HUES64 (cell line): ENCODE measurements around the gene PTCRA.

Source experiments
- H3K27ac ChIP-seq: 2 replicates; pipeline ENCODE4 v1.7.0; 2013; ENCODE audit warnings: low read depth, low read length, inconsistent platforms
- H3K27me3 ChIP-seq: 2 replicates; pipeline ENCODE4 v1.6.1; 2013; ENCODE audit warnings: mild to moderate bottlenecking, low read length; ENCODE audit not compliant: insufficient read depth
- H3K36me3 ChIP-seq: 2 replicates; pipeline ENCODE4 v1.6.1; 2013; ENCODE audit warnings: mild to moderate bottlenecking, low read length; ENCODE audit not compliant: insufficient read depth
- H3K4me1 ChIP-seq: 2 replicates; pipeline ENCODE4 v1.6.1; 2013; ENCODE audit warnings: mild to moderate bottlenecking, low read length, moderate library complexity; ENCODE audit not compliant: insufficient read depth
- H3K4me3 ChIP-seq: 2 replicates; pipeline ENCODE4 v1.5.1; 2013; ENCODE audit warnings: mild to moderate bottlenecking, low read length, moderate library complexity
- H3K9ac ChIP-seq: 2 replicates; pipeline ENCODE4 v1.6.1; 2013; ENCODE audit warnings: mild to moderate bottlenecking, low read depth, low read length
- H3K9me3 ChIP-seq: 2 replicates; pipeline ENCODE4 v1.6.1; 2013; ENCODE audit warnings: low read depth, low read length; ENCODE audit not compliant: insufficient read depth
- WGBS: fragments of 150-250, 120-280 bp; methylation state at CpG from one replicate; pipeline ENCODE4 v1.1.7; 2013; ENCODE audit warnings: missing lambda C conversion rate; 5-methylcytosine and 5-hydroxymethylcytosine counted together

PTCRA gene

DNA sequence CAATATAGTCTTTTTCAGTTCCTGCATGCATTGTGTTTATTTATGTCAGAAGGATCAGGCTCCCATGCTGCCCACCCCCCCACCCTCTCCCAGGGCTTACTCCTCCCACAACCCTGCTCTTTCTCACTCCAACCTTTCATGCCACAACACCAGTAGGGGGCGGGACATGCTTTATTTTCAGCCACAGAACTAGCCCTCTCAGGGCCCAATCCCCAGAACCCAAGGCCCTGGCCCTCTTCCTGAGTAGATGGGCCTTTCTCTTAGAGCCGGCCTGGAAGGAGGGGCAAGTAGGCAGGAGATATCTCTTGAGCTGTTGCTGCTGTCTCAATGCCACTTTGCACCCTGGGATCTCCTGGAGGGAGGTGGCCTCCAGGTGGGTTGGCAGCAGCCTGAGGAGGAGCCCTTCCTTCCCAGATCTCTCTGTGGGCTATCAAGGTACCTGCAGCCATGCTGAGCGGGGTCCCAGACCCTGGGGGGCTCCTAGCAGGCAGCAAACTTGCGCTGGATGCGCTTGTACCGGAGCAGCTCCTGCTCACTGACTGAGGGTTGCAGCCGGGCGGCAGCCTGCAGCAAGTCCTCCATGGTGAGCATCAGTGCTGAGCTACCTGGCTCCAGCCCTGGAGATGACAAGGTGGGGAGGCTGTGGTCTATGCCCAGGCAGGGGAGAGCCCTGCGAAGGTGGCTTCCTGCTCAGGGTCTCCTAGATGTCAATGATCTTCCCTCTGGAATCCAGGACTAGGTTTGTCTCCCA lies 48.2 kb downstream of the PTCRA start:
- Histone ChIP-seq H3K9ac (no peak overlapping the region), H3K36me3 (no peaks in the 10 kb centered on the region), H3K9me3 (no peaks in the 10 kb centered on the region), H3K4me1 (no peaks in the 10 kb centered on the region; the same call in 1 of the 2 replicates), H3K27ac (no peak overlapping the region), H3K4me3 (no peak overlapping the region), H3K27me3 (peaks cover 26% of the 10 kb centered on the region)
- WGBS = 75% methylated on average over 9 of the region's 9 CpGs

DNA sequence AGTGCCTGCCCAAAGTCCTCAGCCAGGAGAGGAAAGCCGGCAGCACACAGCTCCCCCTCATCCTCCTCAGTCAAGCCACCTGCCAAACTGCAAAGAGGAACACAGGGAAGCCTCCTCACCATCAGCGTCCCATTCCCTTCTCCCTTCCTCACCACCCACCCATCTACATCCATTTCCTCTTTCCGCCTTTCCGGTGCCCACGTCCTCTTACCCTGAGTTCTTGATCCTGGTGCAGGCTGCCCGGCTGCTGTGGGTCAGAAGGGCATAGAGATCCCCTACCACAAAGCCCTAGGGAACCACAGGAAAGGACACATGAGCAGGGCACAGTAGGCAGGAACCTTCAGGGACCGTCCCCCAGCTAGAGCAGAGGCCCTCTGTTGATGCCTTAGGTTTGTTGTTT lies 50.7 kb downstream of the PTCRA start:
- Histone ChIP-seq H3K27ac (no peak overlapping the region), H3K9me3 (no peaks in the 10 kb centered on the region), H3K36me3 (no peaks in the 10 kb centered on the region), H3K4me3 (no peak overlapping the region), H3K9ac (no peak overlapping the region), H3K4me1 (no peaks in the 10 kb centered on the region; the same call in 1 of the 2 replicates), H3K27me3 (peaks cover 3% of the 10 kb centered on the region; the same call in 1 of the 2 replicates)
- WGBS = 91% methylated on average over 7 of the region's 7 CpGs

DNA sequence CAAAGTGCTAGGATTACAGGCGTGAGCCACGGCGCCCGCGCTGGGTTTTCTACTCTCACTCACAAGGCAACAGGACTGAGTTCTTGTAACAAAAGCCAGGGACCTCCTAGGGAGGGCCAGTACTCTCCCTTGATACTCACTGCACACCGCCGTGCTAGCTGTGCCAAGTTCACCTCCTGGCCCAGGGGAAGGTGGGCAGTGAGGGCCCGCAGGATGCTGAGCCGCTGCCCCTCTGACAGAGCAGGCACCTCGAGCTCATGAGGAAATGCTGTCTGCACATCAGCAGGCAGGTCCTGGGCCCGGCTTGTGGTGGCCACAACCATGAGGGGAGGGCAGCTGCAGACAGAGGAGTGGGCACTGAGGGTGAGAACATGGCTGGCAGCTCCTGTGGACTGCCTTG lies 51.4 kb downstream of the PTCRA start:
- Histone ChIP-seq H3K36me3 (no peaks in the 10 kb centered on the region), H3K9me3 (no peaks in the 10 kb centered on the region), H3K9ac (no peak overlapping the region), H3K4me1 (no peaks in the 10 kb centered on the region; the same call in 1 of the 2 replicates), H3K27me3 (no peaks in the 10 kb centered on the region), H3K27ac (no peak overlapping the region), H3K4me3 (no peak overlapping the region)
- WGBS = 93% methylated on average over 11 of the region's 11 CpGs

DNA sequence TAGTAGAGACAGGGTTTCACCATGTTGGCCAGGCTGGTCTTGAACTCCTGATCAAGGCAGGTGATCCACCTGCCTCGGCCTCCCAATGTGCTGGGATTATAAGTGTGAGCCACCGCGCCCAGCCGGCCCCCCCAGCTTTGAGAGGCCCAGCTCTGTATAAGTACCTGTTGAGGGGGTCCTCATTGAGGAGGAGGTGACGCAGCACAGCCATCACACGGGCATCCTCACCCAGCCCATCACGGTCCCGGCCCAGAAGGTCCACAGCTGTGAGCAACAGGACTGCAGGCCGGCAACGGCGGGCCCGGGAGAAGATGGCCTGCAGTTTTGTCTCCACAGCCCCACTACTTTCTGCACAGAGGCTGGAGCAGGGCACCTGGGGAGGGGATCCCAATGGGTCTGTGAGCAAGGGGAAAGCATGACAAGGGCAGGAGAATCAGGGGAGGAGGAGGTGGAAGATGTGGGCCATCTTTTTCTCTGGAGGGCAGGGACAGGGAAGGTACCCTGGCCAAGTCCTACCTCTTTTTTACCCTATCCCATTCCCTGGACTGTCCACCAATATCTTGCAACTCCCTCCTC lies 52.4 kb downstream of the PTCRA start:
- 94% methylated on average over 12 of the region's 12 CpGs for WGBS
- Histone ChIP-seq H3K9me3 (no peaks in the 10 kb centered on the region), H3K27ac (no peak overlapping the region), H3K9ac (no peak overlapping the region), H3K4me3 (no peak overlapping the region), H3K27me3 (no peaks in the 10 kb centered on the region), H3K4me1 (no peaks in the 10 kb centered on the region; the same call in 1 of the 2 replicates), H3K36me3 (no peaks in the 10 kb centered on the region)

DNA sequence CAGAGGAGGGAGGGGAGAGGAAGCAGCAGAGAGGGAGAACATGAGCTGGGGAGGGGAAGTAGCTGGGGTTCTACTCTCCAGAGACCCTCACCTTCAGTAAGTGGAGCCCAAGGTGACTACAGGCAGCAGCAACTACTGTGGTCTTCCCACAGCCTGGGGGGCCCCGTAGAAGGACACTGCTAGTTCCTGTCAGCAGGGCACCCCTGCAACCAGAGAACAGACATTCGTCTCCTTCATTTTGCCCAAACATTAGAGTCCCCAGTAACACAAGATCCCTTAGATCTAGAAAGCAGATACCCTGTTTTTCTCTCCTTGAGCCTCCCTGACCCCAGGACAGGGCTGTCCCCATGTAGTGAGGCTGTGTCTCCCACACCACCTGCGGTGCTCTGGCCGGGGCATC lies 52.9 kb downstream of the PTCRA start:
- Histone ChIP-seq H3K4me1 (no peaks in the 10 kb centered on the region; the same call in 1 of the 2 replicates), H3K27me3 (no peaks in the 10 kb centered on the region), H3K9me3 (no peaks in the 10 kb centered on the region), H3K36me3 (no peaks in the 10 kb centered on the region), H3K9ac (no peak overlapping the region), H3K27ac (no peak overlapping the region), H3K4me3 (no peak overlapping the region)
- 92% methylated on average over 4 of the region's 4 CpGs for WGBS

DNA sequence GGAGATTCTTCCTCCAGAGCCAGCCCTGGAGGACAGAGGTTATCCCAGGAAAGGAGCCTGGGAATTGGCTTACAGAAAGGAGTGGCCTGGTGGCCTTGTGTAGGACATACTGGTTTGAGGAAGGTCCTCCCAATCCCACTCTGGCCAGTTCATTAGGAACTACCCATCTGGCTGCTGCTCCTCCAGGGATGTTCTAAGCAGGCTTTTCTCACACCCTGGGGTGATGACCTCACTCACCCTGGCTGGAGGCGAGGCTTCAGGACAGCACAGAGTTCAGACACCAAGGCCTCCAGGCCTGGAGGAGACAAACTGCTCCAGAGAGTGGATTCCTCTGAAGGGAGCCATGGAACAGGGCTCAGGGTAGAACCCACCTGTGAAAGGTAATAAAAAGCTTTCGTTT lies 53.6 kb downstream of the PTCRA start:
- Histone ChIP-seq H3K9me3 (no peaks in the 10 kb centered on the region), H3K27ac (no peak overlapping the region), H3K9ac (no peak overlapping the region), H3K4me1 (no peaks in the 10 kb centered on the region; the same call in 1 of the 2 replicates), H3K36me3 (no peaks in the 10 kb centered on the region), H3K4me3 (no peak overlapping the region), H3K27me3 (no peaks in the 10 kb centered on the region)
- 82% methylated on average over 2 of the region's 2 CpGs for WGBS

DNA sequence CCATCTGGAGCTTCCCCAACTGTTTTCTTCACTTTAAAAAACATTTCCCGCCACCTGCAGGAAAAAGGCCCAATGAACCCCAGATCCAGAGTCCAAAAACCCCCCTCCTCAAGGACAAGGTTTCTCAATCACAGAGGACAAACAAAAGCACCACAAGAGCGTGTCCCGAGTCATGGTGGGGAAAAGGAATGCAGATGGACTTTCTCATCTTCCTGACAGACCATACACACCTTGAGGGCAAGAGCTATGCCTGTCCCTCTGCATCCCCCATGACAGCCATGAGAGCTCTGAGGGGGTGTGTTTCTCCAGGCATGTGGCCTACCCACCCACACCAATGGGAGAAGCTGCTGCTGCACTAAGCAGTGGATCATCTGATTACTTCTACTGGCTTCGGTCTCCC lies 54.1 kb downstream of the PTCRA start:
- Histone ChIP-seq H3K4me1 (no peaks in the 10 kb centered on the region; the same call in 1 of the 2 replicates), H3K36me3 (no peaks in the 10 kb centered on the region), H3K4me3 (no peak overlapping the region), H3K9me3 (no peaks in the 10 kb centered on the region), H3K27me3 (no peaks in the 10 kb centered on the region), H3K27ac (no peak overlapping the region), H3K9ac (no peak overlapping the region)
- 88% methylated on average over 4 of the region's 4 CpGs for WGBS

DNA sequence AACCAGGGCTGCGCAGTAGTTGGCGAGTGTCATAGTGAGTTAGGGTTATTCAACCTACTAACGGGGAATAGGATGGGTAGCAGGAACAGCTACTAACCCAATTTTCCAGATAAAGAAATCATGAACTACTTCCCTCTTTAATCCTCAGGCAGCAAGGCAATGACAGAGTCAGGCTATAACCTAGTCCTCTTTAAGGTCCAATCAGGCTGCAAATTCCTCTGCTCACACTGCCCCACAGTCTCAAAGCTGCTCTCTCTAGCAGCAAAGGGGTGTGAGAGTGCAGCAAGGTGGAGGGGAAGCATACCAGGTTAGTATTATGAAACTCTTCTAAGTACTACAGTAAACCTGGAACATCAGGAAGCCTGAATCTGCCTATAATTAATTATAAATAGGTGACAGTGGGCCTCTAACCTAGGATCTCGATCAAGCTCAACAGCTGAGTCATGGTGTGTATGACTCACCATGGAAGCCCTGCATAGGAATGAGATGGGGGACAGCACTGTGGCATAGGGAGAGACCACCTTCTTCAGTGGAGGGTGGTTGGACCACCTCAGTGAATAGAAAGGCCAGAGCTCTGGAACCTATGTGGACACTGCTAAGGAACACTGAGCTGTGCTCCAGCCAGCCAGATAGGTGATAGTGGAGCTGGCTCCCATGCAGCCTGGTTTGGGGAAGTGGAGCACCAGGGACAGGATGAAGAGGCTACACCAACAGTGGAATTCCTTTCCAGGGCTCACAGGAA lies 55.2 kb downstream of the PTCRA start:
- H3K27ac ChIP-seq = 0 out of 2 replicates have a peak overlapping the region, but pooled peaks have one; percentile 16
- H3K9ac ChIP-seq = peak overlapping the region; percentile 22; the same call in 1 of the 2 replicates
- 90% methylated on average over 4 of the region's 4 CpGs for WGBS
- no peaks in the 10 kb centered on the region for H3K9me3 ChIP-seq
- no peak overlapping the region for H3K4me3 ChIP-seq
- H3K27me3 ChIP-seq = no peaks in the 10 kb centered on the region
- no peaks in the 10 kb centered on the region for H3K36me3 ChIP-seq
- no peaks in the 10 kb centered on the region; the same call in 1 of the 2 replicates for H3K4me1 ChIP-seq

DNA sequence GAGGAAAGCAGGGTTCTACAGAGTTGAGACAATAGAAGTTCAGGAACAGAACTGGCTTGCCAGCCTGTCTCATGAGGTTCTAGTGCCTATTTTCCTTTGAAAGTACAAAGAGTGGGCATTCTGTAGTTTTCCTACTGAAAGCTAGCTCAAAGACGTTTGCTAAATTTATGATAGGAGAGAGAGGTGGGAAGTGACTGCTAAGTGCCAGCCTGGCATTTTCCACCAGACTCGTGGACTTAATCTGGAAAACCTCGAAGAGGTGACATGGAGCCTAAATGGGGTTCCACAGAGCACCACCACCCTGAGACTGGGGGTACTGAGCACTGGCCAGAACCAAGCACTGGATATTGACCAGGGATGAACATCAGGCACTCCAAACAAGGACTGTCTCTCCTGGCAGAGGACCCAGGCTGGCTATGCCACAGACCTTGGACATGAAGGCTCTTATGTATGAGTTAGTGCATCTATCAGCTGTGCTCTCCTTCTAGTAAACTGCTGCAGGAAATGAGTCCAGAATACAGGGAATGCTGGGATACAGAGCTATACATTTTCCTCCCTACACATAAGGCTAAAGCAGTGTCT lies 56.0 kb downstream of the PTCRA start:
- no peaks in the 10 kb centered on the region for H3K27me3 ChIP-seq
- no peak overlapping the region for H3K4me3 ChIP-seq
- H3K36me3 ChIP-seq = no peaks in the 10 kb centered on the region
- no peak overlapping the region for H3K9ac ChIP-seq
- no peaks in the 10 kb centered on the region for H3K9me3 ChIP-seq
- H3K4me1 ChIP-seq = no peaks in the 10 kb centered on the region; the same call in 1 of the 2 replicates
- no peak overlapping the region for H3K27ac ChIP-seq
- WGBS = 92% methylated on average over 3 of the region's 3 CpGs

DNA sequence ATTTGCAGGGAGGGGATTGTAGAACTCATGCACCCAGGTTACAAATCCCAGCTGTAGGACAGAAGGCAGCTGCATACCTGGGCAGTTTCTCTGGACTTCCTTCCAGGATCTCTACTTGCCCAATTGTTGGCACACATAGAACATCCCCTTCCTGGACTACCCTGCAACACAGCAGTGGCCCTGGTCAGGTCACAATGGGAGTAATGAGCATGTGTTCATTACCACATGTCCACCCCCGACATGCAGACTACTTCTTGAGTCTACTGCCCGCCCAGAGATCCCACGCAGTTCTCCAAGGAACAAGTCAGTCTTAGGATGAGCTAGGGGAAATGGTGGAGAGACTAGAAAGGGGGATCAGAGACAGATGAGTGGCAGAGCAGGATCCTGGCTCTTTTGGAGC lies 58.1 kb downstream of the PTCRA start:
- Histone ChIP-seq H3K9ac (no peak overlapping the region), H3K9me3 (no peaks in the 10 kb centered on the region), H3K4me1 (no peaks in the 10 kb centered on the region; the same call in 1 of the 2 replicates), H3K36me3 (no peaks in the 10 kb centered on the region), H3K27me3 (no peaks in the 10 kb centered on the region), H3K27ac (no peak overlapping the region), H3K4me3 (no peak overlapping the region)
- 96% methylated on average over 3 of the region's 3 CpGs for WGBS
